ENCODE measurements around the gene SLC28A1.

DNA sequence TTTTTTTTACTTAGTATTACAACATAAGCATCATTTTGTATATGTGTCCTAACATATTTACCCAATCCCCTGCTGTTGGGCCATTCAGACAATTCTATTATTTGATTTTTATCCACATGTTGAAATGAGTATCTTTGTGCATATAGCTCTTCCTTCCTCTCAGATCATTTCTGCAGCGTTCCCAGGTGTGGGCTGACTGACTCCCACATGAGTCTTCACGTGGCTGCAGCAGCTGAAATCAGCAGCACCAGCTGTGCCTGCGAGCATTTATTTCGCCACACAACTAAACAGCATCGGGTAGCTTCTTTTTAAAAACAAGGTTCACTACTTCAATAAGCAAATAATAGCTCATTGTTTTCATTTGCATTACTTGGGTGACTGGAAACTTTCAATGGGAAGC is 52.7 kb downstream of the SLC28A1 start:
- TF ChIP-seq POLR2A (IDR thresholded peaks at IDR 0.05) = no peak
- TF ChIP-seq, protein P1, sequence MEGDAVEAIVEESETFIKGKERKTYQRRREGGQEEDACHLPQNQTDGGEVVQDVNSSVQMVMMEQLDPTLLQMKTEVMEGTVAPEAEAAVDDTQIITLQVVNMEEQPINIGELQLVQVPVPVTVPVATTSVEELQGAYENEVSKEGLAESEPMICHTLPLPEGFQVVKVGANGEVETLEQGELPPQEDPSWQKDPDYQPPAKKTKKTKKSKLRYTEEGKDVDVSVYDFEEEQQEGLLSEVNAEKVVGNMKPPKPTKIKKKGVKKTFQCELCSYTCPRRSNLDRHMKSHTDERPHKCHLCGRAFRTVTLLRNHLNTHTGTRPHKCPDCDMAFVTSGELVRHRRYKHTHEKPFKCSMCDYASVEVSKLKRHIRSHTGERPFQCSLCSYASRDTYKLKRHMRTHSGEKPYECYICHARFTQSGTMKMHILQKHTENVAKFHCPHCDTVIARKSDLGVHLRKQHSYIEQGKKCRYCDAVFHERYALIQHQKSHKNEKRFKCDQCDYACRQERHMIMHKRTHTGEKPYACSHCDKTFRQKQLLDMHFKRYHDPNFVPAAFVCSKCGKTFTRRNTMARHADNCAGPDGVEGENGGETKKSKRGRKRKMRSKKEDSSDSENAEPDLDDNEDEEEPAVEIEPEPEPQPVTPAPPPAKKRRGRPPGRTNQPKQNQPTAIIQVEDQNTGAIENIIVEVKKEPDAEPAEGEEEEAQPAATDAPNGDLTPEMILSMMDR (IDR thresholded peaks at IDR 0.05 in 4 of 5, conservative IDR thresholded peaks at IDR 0.05 in 1 of 5) = no peak

Data from gastrocnemius medialis (tissue), 4 donors.